A549 (cell line): ENCODE measurements around the gene TMEM145.

Experiments
- FOSL2 ChIP-seq, 2 experiments: fragments of 450-650 bp in 1 of 2; fragments of >200 bp in 1 of 2; sonication (Bioruptor Twin) in 1 of 2; formaldehyde crosslinking; IDR thresholded peaks; 2 replicates each; pipeline versions ENCODE4 v1.5.0 to v1.6.1; 2016 to 2020; ENCODE audit warnings: mild to moderate bottlenecking in 1 of 2, moderate library complexity in 1 of 2
- HEYL ChIP-seq: fragments of 250-450 bp; sonication (Bioruptor Pico); IDR thresholded peaks from 2 replicates; pipeline ENCODE4 v1.8.0; 2021; ENCODE audit warnings: mild to moderate bottlenecking, moderate library complexity
- SREBF2 ChIP-seq: fragments of 450-650 bp; IDR thresholded peaks from 2 replicates; pipeline ENCODE4 v1.6.1; 2014; ENCODE audit warnings: mild to moderate bottlenecking, moderate library complexity
- TF ChIP-seq, protein P1 (sequence below): fragments of >200 bp; sonication (Bioruptor Twin); formaldehyde crosslinking; IDR thresholded peaks from 3 replicates; pipeline ENCODE4 v1.5.1; 2016
- TF ChIP-seq, protein P2 (sequence below): fragments of 150-350 bp; IDR thresholded peaks from 2 replicates; pipeline ENCODE4 v1.6.1; 2014; ENCODE audit warnings: low read depth, mild to moderate bottlenecking, low read length
- TF ChIP-seq, protein P3 (sequence below): IDR thresholded peaks from 2 replicates; pipeline ENCODE4 v1.6.1; 2012

DNA sequence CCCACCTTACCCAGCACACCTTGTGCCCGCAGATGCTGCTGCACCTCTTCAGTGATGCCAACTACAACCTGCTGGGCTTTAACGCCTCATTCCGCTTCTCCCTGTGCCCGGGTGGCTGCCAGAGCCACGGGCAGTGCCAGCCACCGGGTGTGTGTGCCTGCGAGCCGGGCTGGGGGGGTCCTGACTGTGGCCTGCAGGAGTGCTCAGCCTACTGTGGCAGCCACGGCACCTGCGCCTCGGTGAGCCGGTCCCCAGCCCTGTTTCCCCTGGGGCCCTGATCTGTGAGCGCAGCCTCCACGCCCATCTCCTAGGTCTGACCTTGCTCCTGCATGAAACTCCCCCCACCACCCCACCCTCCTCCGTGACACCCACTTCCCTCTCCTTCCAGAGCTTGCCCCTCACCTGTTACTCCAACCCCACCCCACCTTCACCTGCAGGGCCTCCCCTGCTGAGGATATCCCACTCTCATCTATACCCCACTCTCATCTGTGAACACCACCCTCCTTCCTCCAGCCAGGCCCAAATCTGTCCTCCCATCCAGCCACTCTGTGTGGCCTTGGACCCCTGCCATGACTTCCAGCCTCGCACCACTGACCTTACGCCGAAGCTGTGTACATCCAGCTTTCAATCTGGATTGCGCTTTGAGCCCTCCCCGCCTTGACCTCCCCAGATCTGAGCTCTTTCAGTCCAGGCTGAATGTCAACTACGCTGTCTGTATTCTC lies 21.0 kb downstream of the TMEM145 start:
- TF ChIP-seq SREBF2, result no peak
- no peak for TF ChIP-seq HEYL (CRISPR knock-in tag)
- no peak for TF ChIP-seq FOSL2 (IDR thresholded peaks at IDR 0.05)
- TF ChIP-seq FOSL2 (CRISPR knock-in tag; IDR thresholded peaks at IDR 0.05), result no peak
- TF ChIP-seq, protein P1, sequence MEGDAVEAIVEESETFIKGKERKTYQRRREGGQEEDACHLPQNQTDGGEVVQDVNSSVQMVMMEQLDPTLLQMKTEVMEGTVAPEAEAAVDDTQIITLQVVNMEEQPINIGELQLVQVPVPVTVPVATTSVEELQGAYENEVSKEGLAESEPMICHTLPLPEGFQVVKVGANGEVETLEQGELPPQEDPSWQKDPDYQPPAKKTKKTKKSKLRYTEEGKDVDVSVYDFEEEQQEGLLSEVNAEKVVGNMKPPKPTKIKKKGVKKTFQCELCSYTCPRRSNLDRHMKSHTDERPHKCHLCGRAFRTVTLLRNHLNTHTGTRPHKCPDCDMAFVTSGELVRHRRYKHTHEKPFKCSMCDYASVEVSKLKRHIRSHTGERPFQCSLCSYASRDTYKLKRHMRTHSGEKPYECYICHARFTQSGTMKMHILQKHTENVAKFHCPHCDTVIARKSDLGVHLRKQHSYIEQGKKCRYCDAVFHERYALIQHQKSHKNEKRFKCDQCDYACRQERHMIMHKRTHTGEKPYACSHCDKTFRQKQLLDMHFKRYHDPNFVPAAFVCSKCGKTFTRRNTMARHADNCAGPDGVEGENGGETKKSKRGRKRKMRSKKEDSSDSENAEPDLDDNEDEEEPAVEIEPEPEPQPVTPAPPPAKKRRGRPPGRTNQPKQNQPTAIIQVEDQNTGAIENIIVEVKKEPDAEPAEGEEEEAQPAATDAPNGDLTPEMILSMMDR, result no peak
- TF ChIP-seq, protein P2, sequence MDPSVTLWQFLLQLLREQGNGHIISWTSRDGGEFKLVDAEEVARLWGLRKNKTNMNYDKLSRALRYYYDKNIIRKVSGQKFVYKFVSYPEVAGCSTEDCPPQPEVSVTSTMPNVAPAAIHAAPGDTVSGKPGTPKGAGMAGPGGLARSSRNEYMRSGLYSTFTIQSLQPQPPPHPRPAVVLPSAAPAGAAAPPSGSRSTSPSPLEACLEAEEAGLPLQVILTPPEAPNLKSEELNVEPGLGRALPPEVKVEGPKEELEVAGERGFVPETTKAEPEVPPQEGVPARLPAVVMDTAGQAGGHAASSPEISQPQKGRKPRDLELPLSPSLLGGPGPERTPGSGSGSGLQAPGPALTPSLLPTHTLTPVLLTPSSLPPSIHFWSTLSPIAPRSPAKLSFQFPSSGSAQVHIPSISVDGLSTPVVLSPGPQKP, result no peak
- TF ChIP-seq, protein P3, sequence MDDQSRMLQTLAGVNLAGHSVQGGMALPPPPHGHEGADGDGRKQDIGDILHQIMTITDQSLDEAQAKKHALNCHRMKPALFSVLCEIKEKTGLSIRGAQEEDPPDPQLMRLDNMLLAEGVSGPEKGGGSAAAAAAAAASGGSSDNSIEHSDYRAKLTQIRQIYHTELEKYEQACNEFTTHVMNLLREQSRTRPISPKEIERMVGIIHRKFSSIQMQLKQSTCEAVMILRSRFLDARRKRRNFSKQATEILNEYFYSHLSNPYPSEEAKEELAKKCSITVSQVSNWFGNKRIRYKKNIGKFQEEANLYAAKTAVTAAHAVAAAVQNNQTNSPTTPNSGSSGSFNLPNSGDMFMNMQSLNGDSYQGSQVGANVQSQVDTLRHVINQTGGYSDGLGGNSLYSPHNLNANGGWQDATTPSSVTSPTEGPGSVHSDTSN, result no peak
